Upper lobe of left lung (tissue), 4 donors: ENCODE measurements around the gene PKMYT1.

ENCODE experiments used
- EP300 ChIP-seq, 4 donors: sonication (generic); formaldehyde crosslinking; IDR thresholded peaks; one replicate each; pipeline ENCODE4 v1.5.1; 2017; ENCODE audit warnings: antibody characterized with exemption in 4 of 4, control low read depth in 2 of 4
- POLR2A ChIP-seq, 4 donors: fragments of 450-650 bp; IDR thresholded peaks; one replicate each; pipeline ENCODE4 v1.5.1; 2016 to 2017; ENCODE audit warnings: antibody characterized with exemption in 4 of 4, mild to moderate bottlenecking in 2 of 4
- POLR2AphosphoS5 ChIP-seq, 2 donors: sonication (generic); formaldehyde crosslinking; IDR thresholded peaks; one replicate each; pipeline ENCODE4 v1.5.1; 2017; ENCODE audit warnings: antibody characterized with exemption in 2 of 2
- TF ChIP-seq, protein P1 (sequence below), 6 experiments: fragments of 450-650 bp in 4 of 6; fragments of 200-600 bp in 2 of 6; sonication (generic) in 2 of 6; IDR thresholded peaks; one replicate each; pipeline ENCODE4 v1.5.1; 2016 to 2019; ENCODE audit warnings: antibody characterized with exemption in 6 of 6

DNA sequence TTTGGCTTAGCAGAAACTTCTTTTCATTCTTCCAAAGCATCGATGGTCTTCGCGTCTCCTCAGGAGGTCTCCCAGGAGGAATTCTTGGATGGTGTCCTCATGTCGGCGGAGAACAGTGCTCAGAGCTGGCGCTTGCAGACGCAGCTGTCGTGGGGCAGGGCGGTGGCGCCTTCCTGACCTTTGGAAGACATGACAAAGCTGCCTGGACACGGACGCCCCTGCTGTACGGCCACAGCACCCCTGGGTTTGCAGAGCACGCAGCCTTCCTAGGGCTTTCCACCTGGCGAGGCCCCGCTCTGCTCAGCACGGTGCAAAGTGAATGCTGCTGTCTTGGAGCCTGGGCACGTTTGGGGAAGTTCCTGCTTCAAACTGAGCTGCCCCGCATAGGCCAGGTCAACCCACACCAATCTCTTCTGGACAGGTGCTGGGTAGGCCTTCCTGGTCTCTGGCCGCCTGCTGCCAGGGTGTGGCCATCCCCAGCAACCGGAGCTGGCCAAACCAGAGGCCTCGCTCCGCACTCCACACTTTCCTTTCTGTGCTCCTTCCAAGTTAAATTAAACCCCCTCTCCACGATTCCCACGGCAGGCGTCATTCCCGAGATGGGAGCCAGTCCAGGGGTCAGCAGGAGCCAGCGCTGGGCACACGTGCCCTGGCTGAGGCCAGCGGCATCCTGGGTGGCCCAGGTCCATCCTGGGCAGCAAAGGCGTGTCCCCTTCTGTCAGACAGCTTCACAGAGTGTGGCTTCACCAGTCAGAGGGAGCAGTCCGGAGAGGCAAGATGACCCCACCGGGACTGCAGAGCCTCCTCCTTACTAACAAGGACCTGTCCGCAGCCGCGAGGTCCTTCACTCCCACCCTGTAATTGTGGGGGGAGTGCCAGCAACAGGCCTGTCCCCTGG lies 31.2 kb downstream of the PKMYT1 start:
- TF ChIP-seq, protein P1, sequence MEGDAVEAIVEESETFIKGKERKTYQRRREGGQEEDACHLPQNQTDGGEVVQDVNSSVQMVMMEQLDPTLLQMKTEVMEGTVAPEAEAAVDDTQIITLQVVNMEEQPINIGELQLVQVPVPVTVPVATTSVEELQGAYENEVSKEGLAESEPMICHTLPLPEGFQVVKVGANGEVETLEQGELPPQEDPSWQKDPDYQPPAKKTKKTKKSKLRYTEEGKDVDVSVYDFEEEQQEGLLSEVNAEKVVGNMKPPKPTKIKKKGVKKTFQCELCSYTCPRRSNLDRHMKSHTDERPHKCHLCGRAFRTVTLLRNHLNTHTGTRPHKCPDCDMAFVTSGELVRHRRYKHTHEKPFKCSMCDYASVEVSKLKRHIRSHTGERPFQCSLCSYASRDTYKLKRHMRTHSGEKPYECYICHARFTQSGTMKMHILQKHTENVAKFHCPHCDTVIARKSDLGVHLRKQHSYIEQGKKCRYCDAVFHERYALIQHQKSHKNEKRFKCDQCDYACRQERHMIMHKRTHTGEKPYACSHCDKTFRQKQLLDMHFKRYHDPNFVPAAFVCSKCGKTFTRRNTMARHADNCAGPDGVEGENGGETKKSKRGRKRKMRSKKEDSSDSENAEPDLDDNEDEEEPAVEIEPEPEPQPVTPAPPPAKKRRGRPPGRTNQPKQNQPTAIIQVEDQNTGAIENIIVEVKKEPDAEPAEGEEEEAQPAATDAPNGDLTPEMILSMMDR (IDR thresholded peaks at IDR 0.05) = no peak
- no peak for TF ChIP-seq POLR2A (IDR thresholded peaks at IDR 0.05)
- no peak for TF ChIP-seq EP300 (IDR thresholded peaks at IDR 0.05)
- no peak for TF ChIP-seq POLR2AphosphoS5 (IDR thresholded peaks at IDR 0.05)
